ENCODE results near the gene SYTL2. TPM values are rescaled to one million over a fixed set of nuclear protein-coding genes. Genes with fewer than 3 reads are reported as not detected.

Gene SYTL2
- total RNA-seq, 4 donors from 2014 or later, result 14.3 to 27.7 (median 20.9) TPM

- no peak for TF ChIP-seq CTCF (IDR thresholded peaks at IDR 0.05; ENCODE audit: low read depth)
Measured at GRCh38 chr11:85848006-85848405, 37.1 kb upstream of the SYTL2 start.

- TF ChIP-seq CTCF (IDR thresholded peaks at IDR 0.05; ENCODE audit: low read depth), result no peak
Measured at GRCh38 chr11:85847436-85847835, 36.5 kb upstream of the SYTL2 start.

- TF ChIP-seq CTCF (IDR thresholded peaks at IDR 0.05; ENCODE audit: low read depth), result no peak
Measured at GRCh38 chr11:85845124-85845631, 34.2 kb upstream of the SYTL2 start.

GRCh38 chr11:85844439-85845123, 33.6 kb upstream of the SYTL2 start:
- TF ChIP-seq CTCF (IDR thresholded peaks at IDR 0.05; ENCODE audit: low read depth), result no peak

- TF ChIP-seq CTCF (IDR thresholded peaks at IDR 0.05; ENCODE audit: low read depth), result no peak
Measured at GRCh38 chr11:85843929-85844328, 33.0 kb upstream of the SYTL2 start.

- no peak for TF ChIP-seq CTCF (IDR thresholded peaks at IDR 0.05; ENCODE audit: low read depth)
Measured at GRCh38 chr11:85835729-85836128, 24.8 kb upstream of the SYTL2 start.

- TF ChIP-seq CTCF (IDR thresholded peaks at IDR 0.05; ENCODE audit: low read depth), result no peak
Measured at GRCh38 chr11:85835263-85835662, 24.3 kb upstream of the SYTL2 start.

Measured in subcutaneous adipose tissue (tissue), 4 donors.